Bronchial smooth muscle cell (primary cell): Measurements from ENCODE around the gene EXOC6. TPM values are rescaled to one million over a fixed set of nuclear protein-coding genes. Genes with fewer than 3 reads are reported as not detected.

Experiments used
- total RNA-seq: library from RNA; depleted of rRNA; stranded (reverse); fragments of >200 nt; gene quantifications from 2 replicates; pipeline ENCODE4 v1.2.1, GENCODE V29; 2014

EXOC6 gene
- 10.1 and 14.5 TPM in 2 replicates for total RNA-seq

GRCh38 chr10:92848441-92849233 lies at the start of gene EXOC6:
Gene EXOC6 (plus strand): TSS chr10:92848520. CDS start chr10:92848534, 14 bp downstream.

GRCh38 chr10:93059975-93060886 lies 211.9 kb downstream of the EXOC6 start, which contains the start of gene CYP26C1:
Gene CYP26C1 (plus strand): TSS chr10:93060798. CDS start chr10:93061264, 466 bp downstream.

GRCh38 chr10:93073539-93074146 lies 225.3 kb downstream of the EXOC6 start, which contains the start of gene CYP26A1:
Gene CYP26A1 (plus strand): TSS chr10:93073893. CDS start chr10:93073935, 42 bp downstream.

Other genes with a start within 250 kb of the EXOC6 start
- gene HHEX, start 158.6 kb upstream of the EXOC6 start, total RNA-seq, result 2.8 and 7.9 TPM in 2 replicates
- gene CYP26C1, start 212.3 kb downstream of the EXOC6 start, total RNA-seq, result under 0.01 TPM in 2 replicates
- gene CYP26A1, start 225.4 kb downstream of the EXOC6 start, total RNA-seq, result not detected in 2 replicates